HK-2 (cell line): Measurements from ENCODE around the gene NBAS.
"Not testable (repeated sequence)": the region's sequence is repeated elsewhere in the genome, so short reads cannot be mapped to it uniquely, and the experiment has no call there.

Experiments
- DNase-seq: peaks from one replicate; pipeline ENCODE4 v3.0.0-alpha.2; 2018; ENCODE audit not compliant: unreplicated experiment

The NBAS gene

GRCh38 chr2:15559379-15560139, 1.6 kb downstream of the NBAS start:
- no peak for DNase-seq

GRCh38 chr2:15557887-15558311, 3.2 kb downstream of the NBAS start:
- DNase-seq = no peak

- DNase-seq = no peak
These were observed 4.7 kb downstream of the NBAS start for GRCh38 chr2:15556311-15556930.

GRCh38 chr2:15555760-15556193, 5.4 kb downstream of the NBAS start:
- DNase-seq = no peak

GRCh38 chr2:15554525-15555218, 6.5 kb downstream of the NBAS start:
- no peak for DNase-seq

GRCh38 chr2:15553951-15554350, 7.2 kb downstream of the NBAS start:
- DNase-seq = no peak

GRCh38 chr2:15553519-15553918, 7.6 kb downstream of the NBAS start:
- no peak for DNase-seq

- DNase-seq = no peak
These were observed 12.2 kb downstream of the NBAS start for GRCh38 chr2:15548974-15549373.

GRCh38 chr2:15547115-15547876, 13.8 kb downstream of the NBAS start:
- DNase-seq = no peak

- DNase-seq = no peak
These were observed 14.6 kb downstream of the NBAS start for GRCh38 chr2:15546297-15547098.

- no peak for DNase-seq
These were observed 16.9 kb downstream of the NBAS start for GRCh38 chr2:15544227-15544626.

- DNase-seq = no peak
These were observed 17.6 kb downstream of the NBAS start for GRCh38 chr2:15543541-15543940.

- no peak for DNase-seq
These were observed 18.1 kb downstream of the NBAS start for GRCh38 chr2:15543053-15543452.

- not testable (repeated sequence) for DNase-seq
These were observed 18.9 kb downstream of the NBAS start for GRCh38 chr2:15542269-15542668.

- DNase-seq = not testable (repeated sequence)
These were observed 20.6 kb downstream of the NBAS start for GRCh38 chr2:15540523-15540922.

GRCh38 chr2:15539999-15540398, 21.1 kb downstream of the NBAS start:
- no peak for DNase-seq

GRCh38 chr2:15538792-15539191, 22.3 kb downstream of the NBAS start:
- no peak for DNase-seq

- DNase-seq = no peak
These were observed 27.2 kb downstream of the NBAS start for GRCh38 chr2:15533860-15534480.

GRCh38 chr2:15532996-15533395, 28.1 kb downstream of the NBAS start:
- DNase-seq = no peak

- DNase-seq = no peak
These were observed 29.9 kb downstream of the NBAS start for GRCh38 chr2:15531095-15531854.
